Stimulated activated CD8-positive, alpha-beta memory T cell treated with anti-CD3 and anti-CD28 coated beads, Interleukin-12 subunit alpha, Interleukin-12 subunit beta, amount 100 ng/mL, for 24 hours (primary cell): ENCODE data around the gene ZNF224.

Experiments
- DNase-seq: peaks from one replicate; pipeline ENCODE4 v3.0.0-alpha.2; 2020; ENCODE audit errors: extremely low read depth

ZNF224 gene

DNA sequence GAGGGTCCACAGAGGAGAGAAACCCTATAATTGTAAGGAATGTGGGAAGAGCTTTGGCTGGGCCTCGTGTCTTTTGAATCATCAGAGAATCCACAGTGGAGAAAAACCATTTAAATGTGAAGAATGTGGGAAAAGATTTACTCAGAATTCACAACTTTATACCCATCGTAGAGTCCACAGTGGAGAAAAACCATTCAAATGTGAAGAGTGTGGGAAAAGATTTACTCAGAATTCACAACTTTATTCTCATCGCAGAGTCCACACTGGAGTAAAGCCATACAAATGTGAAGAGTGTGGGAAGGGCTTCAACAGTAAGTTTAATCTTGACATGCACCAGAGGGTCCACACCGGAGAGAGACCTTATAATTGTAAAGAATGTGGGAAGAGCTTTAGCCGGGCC, 37.8 kb downstream of the ZNF224 start:
- no peak for DNase-seq

- DNase-seq, result peak; percentile 32
Measured at GRCh38 chr19:44141191-44142058, 47.3 kb downstream of the ZNF224 start, which contains the start of gene ZNF234. TSS of gene ZNF234 (plus strand) at chr19:44141554. CDS start at chr19:44144633, 3,079 bp downstream.

- no peak for DNase-seq
Measured at GRCh38 chr19:44142059-44142433, 47.9 kb downstream of the ZNF224 start.

DNA sequence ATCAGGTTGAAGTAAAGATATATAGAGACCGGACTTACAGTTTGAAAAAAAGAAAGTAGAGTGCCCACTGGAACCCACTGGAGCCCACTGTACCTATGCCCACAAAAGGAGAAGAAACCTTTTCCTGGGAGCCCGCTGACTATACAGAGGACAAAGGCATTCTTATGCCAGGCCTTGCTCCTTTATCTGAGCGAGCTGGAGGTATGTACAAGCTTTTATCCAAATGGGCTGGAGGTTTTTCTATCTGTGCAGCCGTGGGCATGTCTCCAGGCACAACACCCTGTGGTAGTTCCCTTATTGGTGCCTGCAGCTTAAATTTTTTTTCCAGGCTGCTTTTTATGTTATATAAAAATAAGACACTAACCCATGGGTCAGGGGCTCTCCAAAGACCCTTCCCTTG, 55.6 kb downstream of the ZNF224 start:
- no peak for DNase-seq

- no peak for DNase-seq
Measured at GRCh38 chr19:44151491-44151890, 57.3 kb downstream of the ZNF224 start.

- no peak for DNase-seq
Measured at GRCh38 chr19:44156475-44156874, 62.3 kb downstream of the ZNF224 start.
